Limb (tissue), 2 donors: Measurements from ENCODE around the gene DNAJB13.
"Not testable (repeated sequence)": the region's sequence is repeated elsewhere in the genome, so short reads cannot be mapped to it uniquely, and the experiment has no call there.

Experiments used
- DNase-seq, 2 donors: peaks; one replicate each; pipeline ENCODE4 v3.0.0-alpha.2; 2016; ENCODE audit errors: extremely low spot score in 2 of 2

Gene DNAJB13

DNA sequence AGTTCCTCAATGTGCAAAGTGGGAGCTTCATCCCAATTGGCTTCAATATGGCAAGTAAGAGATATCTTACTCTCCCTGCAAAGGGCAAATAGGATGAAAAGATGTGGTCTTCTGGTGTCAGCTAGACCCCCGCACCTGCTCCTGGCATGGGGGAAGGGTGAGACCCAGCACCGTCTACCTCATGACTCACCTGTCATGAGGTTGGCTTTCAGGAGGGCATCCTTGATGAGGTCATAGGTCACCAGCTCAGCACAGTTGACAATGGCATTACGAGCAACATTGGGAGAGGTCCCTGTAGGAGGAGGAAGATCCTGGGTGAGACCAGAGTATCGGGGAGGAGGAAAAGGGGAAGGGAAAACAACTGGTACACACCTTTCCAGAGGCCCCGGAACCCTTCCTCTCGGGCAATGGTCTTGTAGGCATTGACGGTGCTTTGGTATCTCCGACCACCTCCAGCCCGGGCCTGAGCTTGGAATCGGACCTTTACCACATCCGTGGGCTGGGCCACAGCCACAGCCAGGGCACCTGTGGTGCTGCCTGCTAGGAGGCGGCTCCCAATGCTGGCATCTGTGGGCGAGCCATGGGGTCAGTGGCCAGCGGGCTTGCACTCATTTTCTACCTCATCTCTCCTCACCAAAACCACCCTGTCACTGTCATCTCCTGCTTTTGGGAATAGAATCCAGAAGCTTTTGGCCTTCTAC, 25.8 kb downstream of the DNAJB13 start:
- DNase-seq, result no peak

GRCh38 chr11:73977856-73978519, 27.2 kb downstream of the DNAJB13 start:
- DNase-seq, result no peak

DNA sequence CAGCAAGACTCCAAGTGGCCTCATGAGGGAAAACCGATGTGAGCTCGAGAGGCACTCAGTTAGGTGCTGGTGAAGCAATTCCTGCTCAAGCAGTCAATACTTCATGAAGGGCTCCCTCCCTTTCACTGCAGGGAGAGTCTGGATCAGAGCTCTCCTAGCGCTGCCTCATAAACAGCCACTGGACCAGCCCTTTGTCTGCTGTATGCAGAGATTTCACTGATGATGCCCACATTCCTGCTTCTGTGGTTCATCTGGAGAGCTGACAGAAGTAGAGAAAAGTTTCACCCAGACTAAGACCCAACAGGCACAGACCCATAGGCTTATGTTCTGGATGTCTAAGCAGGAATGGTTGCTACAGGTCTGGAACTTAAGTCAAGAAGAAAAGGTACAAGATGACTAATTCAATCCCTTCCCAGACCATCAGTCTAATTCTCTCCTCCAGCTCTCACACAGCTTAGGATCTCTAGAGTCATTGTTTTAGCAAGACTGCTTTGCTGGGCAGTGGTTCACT, 27.8 kb downstream of the DNAJB13 start:
- DNase-seq, result no peak

GRCh38 chr11:73980001-73980961, 29.5 kb downstream of the DNAJB13 start:
- no peak for DNase-seq

GRCh38 chr11:73981051-73981805, 30.4 kb downstream of the DNAJB13 start:
- DNase-seq, result no peak

DNA sequence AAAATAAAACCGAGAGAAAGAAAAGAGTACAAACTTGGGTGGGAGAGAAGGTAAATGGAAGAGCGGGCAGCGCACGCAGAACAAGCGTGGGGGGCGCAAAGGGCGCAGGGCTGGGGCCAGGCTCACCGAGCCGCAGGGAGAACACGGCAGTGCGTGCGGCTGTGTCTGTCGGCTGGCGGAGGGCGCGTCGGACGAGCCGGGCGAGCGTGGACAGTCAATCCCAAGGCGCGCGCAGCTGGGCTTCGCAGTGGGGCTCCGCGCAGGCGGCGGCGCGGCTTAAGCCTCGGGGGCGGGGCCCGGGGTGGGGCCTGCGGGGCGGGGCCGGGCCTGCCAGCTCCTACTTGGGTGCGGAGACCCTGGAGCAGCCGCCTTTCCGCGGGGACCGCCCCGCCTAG, 31.8 kb downstream of the DNAJB13 start, which contains the start of gene UCP2:
UCP2 (minus strand) TSS at position 249 of the 395 bp plus-strand sequence. CDS start 4,465 bp downstream, outside the sequence.
- DNase-seq, result peak; percentile 71 to 89

DNA sequence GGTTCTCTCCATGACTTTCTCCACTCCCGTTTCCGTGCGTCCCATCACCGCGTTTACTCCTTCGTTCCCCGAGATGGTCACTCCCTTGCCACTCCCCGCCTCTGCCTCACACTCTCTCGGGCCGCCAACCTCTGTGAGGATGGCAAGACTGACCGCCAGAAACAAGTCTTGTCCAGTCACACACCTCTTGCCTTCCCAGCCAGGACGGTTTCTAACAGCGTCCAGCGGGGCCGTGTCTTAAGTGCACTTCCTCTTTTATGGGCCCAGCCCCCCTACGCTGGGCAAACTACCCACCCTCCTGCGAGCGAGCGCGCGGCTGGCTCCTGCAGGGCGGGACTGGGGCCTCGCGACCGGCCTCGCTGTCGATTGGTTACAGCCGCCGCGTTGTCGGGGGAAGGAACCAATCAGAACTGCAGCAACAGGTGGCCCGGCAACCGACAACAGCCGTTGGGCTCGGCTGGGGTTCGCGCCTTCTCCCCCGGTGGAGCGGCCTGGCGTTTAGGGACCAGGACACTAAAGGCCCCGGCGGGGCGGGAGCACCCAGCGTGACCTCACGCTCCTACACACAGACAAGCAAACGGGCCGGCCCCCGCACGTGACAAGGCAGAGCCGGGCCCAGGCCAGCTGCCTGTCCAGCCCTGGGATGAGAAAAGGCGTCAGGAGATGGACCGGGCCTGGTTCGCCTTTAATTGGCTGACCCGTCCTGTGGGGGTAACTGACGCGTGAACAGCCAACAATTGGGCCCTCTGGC, 32.3 kb downstream of the DNAJB13 start:
- peak; percentile 90 to 92 for DNase-seq

GRCh38 chr11:73983741-73984538, 33.1 kb downstream of the DNAJB13 start:
- peak in 1 of 2 donors; percentile 37 for DNase-seq

DNA sequence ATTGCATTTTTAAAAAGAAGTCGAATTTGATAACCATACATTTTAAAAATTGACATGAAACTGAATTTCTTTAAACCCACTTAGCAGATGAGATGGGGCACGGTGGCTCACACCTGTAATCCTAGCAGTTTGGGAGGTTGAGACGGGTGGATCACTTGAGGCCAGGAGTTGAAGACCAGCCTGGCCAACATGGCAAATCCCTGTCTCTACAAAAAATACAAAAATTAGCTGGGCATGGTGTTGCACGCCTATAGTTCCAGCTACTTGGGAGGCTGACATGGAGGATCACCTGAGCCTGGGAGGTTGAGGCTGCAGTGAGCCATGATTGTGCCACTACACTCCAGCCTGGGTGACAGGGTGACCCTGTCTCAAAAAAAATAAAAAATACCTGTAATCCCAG, 34.8 kb downstream of the DNAJB13 start:
- not testable (repeated sequence) for DNase-seq

- no peak for DNase-seq
Observed at GRCh38 chr11:73988227-73988626, 37.4 kb downstream of the DNAJB13 start.

DNA sequence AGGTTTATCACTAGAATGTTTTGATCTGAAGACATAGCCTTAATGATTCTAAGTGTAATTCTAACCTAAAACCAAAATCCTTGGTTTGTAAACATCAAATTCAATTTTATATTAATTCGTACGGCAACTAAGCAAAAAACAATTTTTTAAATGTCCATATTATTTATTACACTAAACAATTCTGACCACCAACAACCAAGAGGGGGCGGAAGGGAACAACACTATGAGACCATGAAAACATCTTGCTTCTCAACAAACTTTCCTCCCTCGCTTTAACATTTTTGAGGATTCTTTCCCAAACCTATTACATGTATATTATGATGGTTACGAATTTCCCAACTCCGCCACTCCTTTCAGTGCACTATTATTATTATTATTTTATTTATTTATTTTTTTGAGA, 38.3 kb downstream of the DNAJB13 start:
- no peak for DNase-seq

DNA sequence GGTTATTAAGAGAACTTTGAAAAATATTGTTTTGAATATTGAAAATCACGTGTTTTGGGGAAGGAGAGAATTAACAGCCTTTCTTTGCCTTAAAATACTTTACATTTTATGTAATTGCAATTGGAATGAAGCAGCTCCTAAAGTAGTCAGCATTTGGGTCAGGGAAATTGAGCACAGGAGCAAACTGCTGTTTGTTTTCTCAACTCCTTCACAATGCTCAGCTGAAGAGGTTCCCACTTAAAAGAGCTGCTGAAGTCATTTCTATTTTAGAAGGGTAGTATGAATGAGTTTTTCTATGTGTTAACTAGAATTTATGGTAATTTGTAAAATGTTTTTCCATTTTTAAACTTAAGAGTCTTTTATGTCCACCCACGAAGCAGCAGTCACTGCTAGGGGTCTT, 39.9 kb downstream of the DNAJB13 start:
- no peak for DNase-seq

- DNase-seq, result no peak
Observed at GRCh38 chr11:73991471-73992006, 40.7 kb downstream of the DNAJB13 start.

- no peak for DNase-seq
Observed at GRCh38 chr11:73995247-73995646, 44.4 kb downstream of the DNAJB13 start.

- no peak for DNase-seq
Observed at GRCh38 chr11:73995731-73996130, 44.9 kb downstream of the DNAJB13 start.

GRCh38 chr11:73996161-73996747, 45.4 kb downstream of the DNAJB13 start:
- no peak for DNase-seq

DNA sequence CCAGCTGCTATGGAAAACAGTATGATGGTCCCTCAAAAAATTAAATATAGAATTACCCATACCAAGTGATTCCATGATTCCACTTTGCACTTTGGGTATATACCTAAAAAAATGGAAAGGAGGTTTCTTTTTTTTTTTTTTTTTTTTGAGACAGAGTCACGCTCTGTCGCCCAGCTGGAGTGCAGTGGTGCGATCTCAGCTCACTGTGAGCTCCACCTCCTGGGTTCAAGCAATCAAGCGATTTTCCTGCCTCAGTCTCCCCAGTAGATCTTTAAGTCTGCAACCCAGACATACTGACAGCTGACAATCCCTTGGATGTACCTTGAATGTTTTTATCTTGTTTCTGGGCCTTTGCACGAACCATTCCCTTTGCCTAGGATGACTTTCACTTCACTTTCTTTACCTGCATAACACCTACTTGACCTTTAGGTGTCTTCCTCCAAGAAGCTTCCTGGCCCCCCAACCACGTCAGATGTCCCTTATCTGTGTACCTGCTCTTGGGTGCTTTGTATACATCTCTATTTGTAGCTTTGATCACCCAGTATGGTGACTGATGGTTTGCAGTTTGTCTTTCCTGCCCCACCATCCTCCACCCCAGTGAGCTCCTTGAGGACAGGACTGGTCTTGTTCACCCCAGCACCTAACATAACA, 46.4 kb downstream of the DNAJB13 start:
- DNase-seq, result no peak
